Bronchial epithelial cell (primary cell): ENCODE data around the gene HBD. TPM values are rescaled to one million over a fixed set of nuclear protein-coding genes. Genes with fewer than 3 reads are reported as not detected.

Source experiments
- DNase-seq: peaks from one replicate; pipeline ENCODE4 v3.0.0-alpha.2; 2010; ENCODE audit warnings: low read depth
- FAIRE-seq: peaks from 2 replicates; lab custom pipeline; 2011; peaks lifted over from hg19 to GRCh38; lab: Jason Lieb, UNC
- H3K27me3 ChIP-seq: 2 replicates; pipeline ENCODE4 v1.5.1; 2011; ENCODE audit warnings: low read length; ENCODE audit not compliant: control insufficient read depth, insufficient read depth
- H3K36me3 ChIP-seq: 2 replicates; pipeline ENCODE4 v1.5.1; 2011; ENCODE audit warnings: low read length; ENCODE audit not compliant: control insufficient read depth, insufficient read depth
- H3K4me3 ChIP-seq: 2 replicates; pipeline ENCODE4 v1.5.1; 2011; ENCODE audit warnings: mild to moderate bottlenecking, low read depth, low read length, control low read depth
- total RNA-seq: library from RNA; depleted of rRNA; stranded (reverse); fragments of >200 nt; gene quantifications from 2 replicates; pipeline ENCODE4 v1.2.1, GENCODE V29; 2014
- TF ChIP-seq, protein P1 (sequence below): IDR thresholded peaks from 2 replicates; pipeline ENCODE4 v1.5.1; 2011; ENCODE audit warnings: mild to moderate bottlenecking, moderate library complexity, low read length, control low read depth, inconsistent platforms; ENCODE audit not compliant: insufficient read depth, severe bottlenecking

The HBD gene
- total RNA-seq, 1 donor from 2014 or later = not detected

DNA sequence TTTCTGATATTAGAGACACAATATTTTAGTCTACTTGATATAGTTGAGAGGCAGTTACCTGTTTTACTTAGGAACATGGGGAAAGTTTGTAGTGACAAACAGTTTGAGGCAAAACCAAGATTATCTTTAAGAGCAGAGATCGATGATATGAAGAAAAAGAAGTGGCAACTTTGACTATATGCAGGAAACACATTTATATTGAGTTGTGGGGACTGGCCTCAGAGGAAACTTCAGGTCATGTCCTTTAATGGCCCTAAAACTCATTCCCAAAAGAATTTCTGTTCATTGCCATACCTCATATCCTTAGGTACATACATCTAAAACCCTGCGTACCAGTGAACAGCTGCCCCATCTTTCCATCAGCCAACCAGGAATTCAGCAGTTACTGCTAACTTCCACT is 10.9 kb upstream of the HBD start:
- FAIRE-seq (no peak), DNase-seq (no peak)
- Histone ChIP-seq H3K27me3 (no peaks in the 10 kb centered on the region), H3K4me3 (no peak overlapping the region), H3K36me3 (no peaks in the 10 kb centered on the region)
- TF ChIP-seq, protein P1, sequence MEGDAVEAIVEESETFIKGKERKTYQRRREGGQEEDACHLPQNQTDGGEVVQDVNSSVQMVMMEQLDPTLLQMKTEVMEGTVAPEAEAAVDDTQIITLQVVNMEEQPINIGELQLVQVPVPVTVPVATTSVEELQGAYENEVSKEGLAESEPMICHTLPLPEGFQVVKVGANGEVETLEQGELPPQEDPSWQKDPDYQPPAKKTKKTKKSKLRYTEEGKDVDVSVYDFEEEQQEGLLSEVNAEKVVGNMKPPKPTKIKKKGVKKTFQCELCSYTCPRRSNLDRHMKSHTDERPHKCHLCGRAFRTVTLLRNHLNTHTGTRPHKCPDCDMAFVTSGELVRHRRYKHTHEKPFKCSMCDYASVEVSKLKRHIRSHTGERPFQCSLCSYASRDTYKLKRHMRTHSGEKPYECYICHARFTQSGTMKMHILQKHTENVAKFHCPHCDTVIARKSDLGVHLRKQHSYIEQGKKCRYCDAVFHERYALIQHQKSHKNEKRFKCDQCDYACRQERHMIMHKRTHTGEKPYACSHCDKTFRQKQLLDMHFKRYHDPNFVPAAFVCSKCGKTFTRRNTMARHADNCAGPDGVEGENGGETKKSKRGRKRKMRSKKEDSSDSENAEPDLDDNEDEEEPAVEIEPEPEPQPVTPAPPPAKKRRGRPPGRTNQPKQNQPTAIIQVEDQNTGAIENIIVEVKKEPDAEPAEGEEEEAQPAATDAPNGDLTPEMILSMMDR = no peak

DNA sequence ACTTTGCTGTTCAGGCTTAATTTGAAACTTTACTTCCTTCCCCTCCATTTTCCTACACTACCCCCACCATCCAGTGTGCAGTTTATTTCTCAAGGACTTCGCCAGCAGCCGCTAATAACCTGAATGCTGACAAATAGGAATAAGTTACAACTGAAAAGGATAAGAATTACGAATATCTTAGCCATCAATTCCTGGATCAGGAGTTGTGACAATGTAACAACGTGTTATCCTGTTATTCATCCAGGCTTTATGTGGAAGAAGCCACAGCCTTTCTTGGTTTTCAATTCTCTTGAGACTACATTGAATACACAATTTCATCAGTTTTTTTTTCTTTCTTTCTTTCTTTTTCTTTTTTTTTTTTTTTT is 9.5 kb upstream of the HBD start:
- no peak for DNase-seq
- TF ChIP-seq, protein P1 = no peak
- no peaks in the 10 kb centered on the region for H3K36me3 ChIP-seq
- H3K4me3 ChIP-seq = no peak overlapping the region
- peak; percentile 13 for FAIRE-seq
- H3K27me3 ChIP-seq = no peaks in the 10 kb centered on the region

DNA sequence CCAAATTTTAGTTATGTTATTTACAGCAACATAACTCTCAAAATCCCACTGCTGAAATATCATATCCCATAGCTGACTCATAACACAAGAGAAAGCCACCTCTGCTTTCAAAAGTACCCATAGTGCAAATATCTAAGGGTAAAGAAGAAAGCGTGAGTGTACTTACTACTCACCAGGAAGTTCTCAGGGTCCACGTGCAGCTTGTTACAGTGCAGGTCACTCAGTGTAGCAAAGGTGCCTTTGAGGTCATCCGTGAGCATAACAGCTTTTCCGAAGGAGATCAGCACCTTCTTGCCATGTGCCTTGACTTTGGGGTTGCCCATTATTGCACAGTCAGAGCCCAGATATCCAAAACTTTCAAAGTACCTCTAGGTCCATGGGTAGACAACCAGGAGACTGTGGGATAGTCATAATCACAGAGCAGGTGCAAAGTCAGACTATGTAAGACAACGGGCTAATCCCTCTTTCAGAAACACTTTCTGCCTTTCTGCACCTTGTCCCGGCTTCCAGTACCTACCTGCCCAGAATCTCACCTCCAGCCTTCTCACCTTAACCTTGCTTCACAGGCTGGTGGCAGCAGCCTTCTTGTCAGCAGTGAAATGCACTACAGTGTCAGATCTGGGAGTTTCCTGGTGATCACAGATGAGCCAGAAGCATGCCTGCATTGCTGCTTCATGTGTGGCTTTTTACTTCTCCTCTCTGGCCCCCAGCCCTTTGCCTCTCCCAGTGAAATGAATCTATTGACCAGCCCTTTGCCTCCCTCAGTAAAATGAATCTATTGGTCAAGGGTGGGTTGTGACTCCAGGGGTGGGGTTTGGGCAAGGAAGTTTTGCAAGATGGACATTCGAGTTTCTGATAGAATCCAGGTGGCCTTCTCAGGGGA is 8.9 kb upstream of the HBD start:
- Histone ChIP-seq H3K4me3 (no peak overlapping the region), H3K36me3 (no peaks in the 10 kb centered on the region), H3K27me3 (no peaks in the 10 kb centered on the region)
- no peak for FAIRE-seq
- DNase-seq = peak; percentile 40
- TF ChIP-seq, protein P1 = no peak

DNA sequence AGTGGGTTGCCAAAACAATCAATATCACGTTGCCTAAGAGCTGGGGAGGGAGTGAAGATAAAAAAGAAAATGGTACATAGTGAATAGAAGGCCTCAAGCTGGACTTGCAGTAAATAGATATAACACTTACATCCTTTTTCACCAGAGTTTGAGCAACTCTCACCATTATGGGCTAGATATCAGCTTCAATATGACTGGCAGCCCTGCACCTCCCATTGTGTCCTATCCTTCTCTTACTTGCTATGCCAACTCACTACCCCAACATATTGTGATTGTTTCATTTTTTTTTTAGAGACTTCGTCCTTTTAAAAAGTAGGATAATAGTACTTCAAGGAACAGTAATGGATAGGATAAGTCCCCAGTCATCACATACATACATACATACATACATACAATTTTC is 7.9 kb upstream of the HBD start:
- FAIRE-seq = no peak
- DNase-seq = no peak
- no peak overlapping the region for H3K4me3 ChIP-seq
- TF ChIP-seq, protein P1 = no peak
- H3K36me3 ChIP-seq = no peaks in the 10 kb centered on the region
- no peaks in the 10 kb centered on the region for H3K27me3 ChIP-seq

DNA sequence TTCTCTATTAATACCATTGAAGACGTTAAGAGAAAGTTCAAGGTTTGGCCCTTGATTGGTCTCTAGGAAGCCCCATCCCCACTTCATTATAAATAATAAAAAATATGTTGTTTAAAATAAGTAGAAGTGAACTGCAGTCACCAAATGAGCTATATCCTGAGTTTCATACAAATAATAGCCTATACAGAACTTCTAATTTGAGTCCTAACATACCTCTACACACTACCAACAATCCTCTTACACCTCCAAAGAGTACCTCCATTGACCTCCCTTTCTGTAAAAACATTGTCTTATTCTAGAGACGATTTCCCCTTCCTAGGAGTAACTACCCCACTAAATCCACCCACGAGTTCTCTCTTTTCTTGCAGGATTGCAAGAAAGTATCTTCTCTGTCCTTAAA is 7.2 kb upstream of the HBD start:
- H3K4me3 ChIP-seq = no peak overlapping the region
- no peak for DNase-seq
- no peak for FAIRE-seq
- H3K36me3 ChIP-seq = no peaks in the 10 kb centered on the region
- TF ChIP-seq, protein P1 = no peak
- no peaks in the 10 kb centered on the region for H3K27me3 ChIP-seq

DNA sequence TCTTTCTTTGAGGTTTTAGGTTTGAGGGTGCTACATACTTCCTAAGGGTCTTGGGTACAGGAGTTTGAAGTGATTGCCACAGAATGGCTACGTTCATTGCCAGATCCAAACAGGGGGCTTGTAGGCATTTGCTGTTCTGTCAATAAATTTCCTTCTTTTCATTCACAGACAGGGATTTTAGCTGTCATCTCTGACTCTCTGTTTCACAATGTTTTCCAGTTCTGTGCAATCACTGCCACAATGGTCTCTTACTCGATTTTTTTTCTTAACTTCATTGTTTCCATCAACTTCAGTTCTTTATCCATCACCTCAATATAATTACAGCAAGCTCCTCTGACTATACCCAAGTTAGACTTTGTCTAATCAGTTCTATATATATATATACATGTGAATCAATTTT is 6.2 kb upstream of the HBD start:
- Histone ChIP-seq H3K27me3 (no peaks in the 10 kb centered on the region), H3K36me3 (no peaks in the 10 kb centered on the region), H3K4me3 (no peak overlapping the region)
- DNase-seq (no peak), FAIRE-seq (no peak)
- TF ChIP-seq, protein P1 = no peak
